ENCODE data around the gene CHD3. TPM values are rescaled to one million over a fixed set of nuclear protein-coding genes. Genes with fewer than 3 reads are reported as not detected.

Gene CHD3
- 34.9 TPM for polyA plus RNA-seq (2012; ENCODE audit: missing spikeins)

- no peak for DNase-seq (ENCODE audit: insufficient read length)
- TF ChIP-seq TAF1 (IDR thresholded peaks at IDR 0.05; ENCODE audit: borderline replicate concordance, low read depth, low read length) (no peak), POLR2A (IDR thresholded peaks at IDR 0.05; ENCODE audit: low read depth, low read length) (no peak), POLR2AphosphoS5 (IDR thresholded peaks at IDR 0.05; ENCODE audit: low read depth, low read length) (no peak)
- FAIRE-seq, result no peak
Measured at GRCh38 chr17:7888184-7888920, at the start of gene CHD3. Gene CHD3 (plus strand): TSS chr17:7888789. CDS start chr17:7889001, 212 bp downstream.

GRCh38 chr17:7839190-7839875 lies 49.3 kb upstream of the CHD3 start:
- TF ChIP-seq TAF1 (IDR thresholded peaks at IDR 0.05; ENCODE audit: borderline replicate concordance, low read depth, low read length), result no peak
- TF ChIP-seq POLR2A (IDR thresholded peaks at IDR 0.05; ENCODE audit: low read depth, low read length), result no peak
- no peak for TF ChIP-seq POLR2AphosphoS5 (IDR thresholded peaks at IDR 0.05; ENCODE audit: low read depth, low read length)
- FAIRE-seq, result no peak
- DNase-seq (ENCODE audit: insufficient read length), result no peak

GRCh38 chr17:7839876-7840261 lies 48.7 kb upstream of the CHD3 start:
- TF ChIP-seq POLR2AphosphoS5 (IDR thresholded peaks at IDR 0.05; ENCODE audit: low read depth, low read length) (no peak), TAF1 (IDR thresholded peaks at IDR 0.05; ENCODE audit: borderline replicate concordance, low read depth, low read length) (no peak), POLR2A (IDR thresholded peaks at IDR 0.05; ENCODE audit: low read depth, low read length) (no peak)
- DNase-seq (ENCODE audit: insufficient read length), result no peak
- FAIRE-seq, result no peak

DNA sequence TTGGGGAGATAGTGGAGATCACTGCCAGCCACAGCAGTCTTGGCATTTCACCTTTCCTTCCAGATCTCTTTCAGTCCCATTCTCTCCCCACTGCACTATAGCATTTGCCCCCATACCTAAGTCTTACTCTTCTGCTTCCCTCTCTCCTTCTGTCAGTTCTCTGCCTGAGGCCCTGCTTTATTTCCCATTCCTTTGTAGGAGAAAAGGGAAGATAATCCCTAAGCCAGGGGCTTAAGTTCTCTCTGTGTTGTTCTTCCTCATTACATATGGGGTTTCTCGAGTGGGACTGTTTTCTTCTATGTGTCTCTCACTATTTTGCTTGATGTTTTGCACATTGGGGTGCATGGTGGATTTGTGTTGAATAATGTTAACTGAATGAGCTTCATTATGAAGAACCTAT lies 48.1 kb upstream of the CHD3 start:
- no peak for DNase-seq (ENCODE audit: insufficient read length)
- no peak for TF ChIP-seq TAF1 (IDR thresholded peaks at IDR 0.05; ENCODE audit: borderline replicate concordance, low read depth, low read length)
- no peak for TF ChIP-seq POLR2A (IDR thresholded peaks at IDR 0.05; ENCODE audit: low read depth, low read length)
- TF ChIP-seq POLR2AphosphoS5 (IDR thresholded peaks at IDR 0.05; ENCODE audit: low read depth, low read length), result no peak
- no peak for FAIRE-seq

- FAIRE-seq (no peak), DNase-seq (ENCODE audit: insufficient read length) (no peak)
- TF ChIP-seq POLR2A (IDR thresholded peaks at IDR 0.05; ENCODE audit: low read depth, low read length) (no peak), TAF1 (IDR thresholded peaks at IDR 0.05; ENCODE audit: borderline replicate concordance, low read depth, low read length) (no peak), POLR2AphosphoS5 (IDR thresholded peaks at IDR 0.05; ENCODE audit: low read depth, low read length) (no peak)
Measured at GRCh38 chr17:7840875-7841274, 47.7 kb upstream of the CHD3 start.

- DNase-seq (ENCODE audit: insufficient read length) (no peak), FAIRE-seq (peak; percentile 78)
- no peak for TF ChIP-seq TAF1 (IDR thresholded peaks at IDR 0.05; ENCODE audit: borderline replicate concordance, low read depth, low read length)
- TF ChIP-seq POLR2A (IDR thresholded peaks at IDR 0.05; ENCODE audit: low read depth, low read length), result peak; percentile 64
- TF ChIP-seq POLR2AphosphoS5 (IDR thresholded peaks at IDR 0.05; ENCODE audit: low read depth, low read length), result peak; percentile 69; the same call in 1 of the 2 replicates
Measured at GRCh38 chr17:7841396-7841914, 47.1 kb upstream of the CHD3 start.

DNA sequence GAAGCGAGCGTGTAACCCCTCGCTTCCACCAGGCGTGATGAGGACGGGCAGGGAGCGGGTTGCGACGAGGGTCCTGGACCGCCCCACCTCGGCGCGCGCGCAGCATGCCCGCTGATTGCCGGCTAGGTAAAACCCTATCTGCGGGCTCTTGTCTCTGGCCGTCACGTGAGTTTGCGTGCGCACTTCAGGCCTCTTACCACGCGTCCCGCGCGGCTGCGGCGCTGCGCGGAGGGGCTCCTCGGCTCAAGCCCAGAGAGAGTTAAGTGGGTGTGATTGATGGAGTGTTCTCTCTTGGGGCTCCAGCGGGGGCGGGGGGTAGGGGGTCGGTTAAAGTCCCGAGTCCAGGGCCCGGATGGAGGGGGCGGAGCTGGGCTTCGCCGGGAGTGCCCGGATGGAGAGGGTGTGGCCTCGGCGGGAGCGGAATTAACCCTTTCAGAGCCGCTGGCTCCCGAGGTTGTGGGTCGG lies 46.6 kb upstream of the CHD3 start:
- FAIRE-seq, result no peak
- peak; percentile 72 for DNase-seq (ENCODE audit: insufficient read length)
- TF ChIP-seq TAF1 (IDR thresholded peaks at IDR 0.05; ENCODE audit: borderline replicate concordance, low read depth, low read length), result no peak
- TF ChIP-seq POLR2AphosphoS5 (IDR thresholded peaks at IDR 0.05; ENCODE audit: low read depth, low read length), result 0 out of 2 replicates have a peak, but pooled peaks have one; percentile 5
- TF ChIP-seq POLR2A (IDR thresholded peaks at IDR 0.05; ENCODE audit: low read depth, low read length), result peak; percentile 15; the same call in 1 of the 2 replicates

- DNase-seq (ENCODE audit: insufficient read length) (peak; percentile 70), FAIRE-seq (peak; percentile 99)
- TF ChIP-seq TAF1 (IDR thresholded peaks at IDR 0.05; ENCODE audit: borderline replicate concordance, low read depth, low read length), result peak; percentile 85; the same call in 1 of the 2 replicates
- TF ChIP-seq POLR2A (IDR thresholded peaks at IDR 0.05; ENCODE audit: low read depth, low read length), result peak; percentile 77
- TF ChIP-seq POLR2AphosphoS5 (IDR thresholded peaks at IDR 0.05; ENCODE audit: low read depth, low read length), result peak; percentile 45; the same call in 1 of the 2 replicates
Measured at GRCh38 chr17:7842380-7843256, 46.0 kb upstream of the CHD3 start.

GRCh38 chr17:7843257-7843535 lies 45.4 kb upstream of the CHD3 start:
- FAIRE-seq, result no peak
- DNase-seq (ENCODE audit: insufficient read length), result no peak
- TF ChIP-seq POLR2A (IDR thresholded peaks at IDR 0.05; ENCODE audit: low read depth, low read length) (peak; percentile 67), POLR2AphosphoS5 (IDR thresholded peaks at IDR 0.05; ENCODE audit: low read depth, low read length) (no peak; the same call in none of the 2 replicates)

DNA sequence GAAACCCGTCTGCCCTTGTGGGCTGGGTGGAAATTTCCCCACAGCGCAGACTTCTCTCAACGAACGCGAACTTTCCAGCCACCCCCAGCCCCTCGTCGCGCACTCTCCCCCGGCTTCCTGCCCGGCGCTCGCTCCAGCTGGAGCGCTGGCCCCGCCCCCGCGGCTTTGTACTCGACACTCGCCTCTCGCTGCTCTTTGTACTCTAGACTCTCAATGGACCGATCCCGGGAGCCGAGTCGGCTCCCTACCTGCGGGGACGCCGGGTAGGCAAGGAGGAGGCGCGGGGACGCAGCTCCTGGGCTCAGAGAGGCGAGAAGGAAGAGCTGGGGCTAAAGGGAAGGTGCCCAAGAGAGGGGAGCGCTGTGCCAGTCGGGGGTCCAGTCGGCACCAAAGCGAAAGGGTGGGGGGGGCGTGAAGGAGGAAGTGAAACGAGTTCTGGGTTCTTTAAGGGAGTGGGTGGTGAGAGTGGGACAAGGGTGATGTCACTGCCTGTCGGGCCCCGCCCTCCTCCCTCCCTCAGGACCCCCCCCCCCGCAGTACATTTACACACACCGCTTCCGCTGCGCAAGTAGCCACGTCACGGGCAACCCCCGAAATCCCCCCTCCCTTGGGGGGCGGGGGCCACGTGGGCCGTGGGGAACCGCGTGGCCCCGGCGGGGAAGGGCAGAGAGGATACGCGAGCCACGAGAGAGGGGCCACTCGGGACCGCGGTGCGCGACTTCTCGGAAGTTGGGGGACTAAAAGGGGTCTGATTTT lies 44.9 kb upstream of the CHD3 start:
- TF ChIP-seq POLR2A (IDR thresholded peaks at IDR 0.05; ENCODE audit: low read depth, low read length) (no peak), POLR2AphosphoS5 (IDR thresholded peaks at IDR 0.05; ENCODE audit: low read depth, low read length) (peak; percentile 73), TAF1 (IDR thresholded peaks at IDR 0.05; ENCODE audit: borderline replicate concordance, low read depth, low read length) (no peak)
- FAIRE-seq, result no peak

More for the DNA sequence above, 44.9 kb upstream of the CHD3 start:
- peak; percentile 79 for DNase-seq (ENCODE audit: insufficient read length)

All from GM12892 (cell line).